Endothelial cell of umbilical vein (primary cell): ENCODE measurements around the gene CSF3. TPM values are rescaled to one million over a fixed set of nuclear protein-coding genes. Genes with fewer than 3 reads are reported as not detected.

Source experiments
- BruUV-seq: library from RNA; stranded (reverse); fragments of 400-500 nt; replicated peaks from 2 replicates; lab custom pipeline; 2021; lab: Mats Ljungman, UMichigan
- CTCF ChIA-PET: fragments of 300-600, 350-600 bp; sonication (Branson Sonifier 250); formaldehyde crosslinking; loops from one replicate; lab custom pipeline; 2021; ENCODE audit warnings: antibody characterized with exemption, inconsistent platforms; lab: Charles Lee
- POLR2A ChIA-PET: fragments of 300-600, 350-600 bp; sonication (Branson Sonifier 250); formaldehyde crosslinking; loops from one replicate; lab custom pipeline; 2021; ENCODE audit warnings: antibody characterized with exemption, inconsistent platforms; lab: Charles Lee
- DNase-seq: peaks from one replicate; pipeline ENCODE4 v3.0.0-alpha.2; 2011; ENCODE audit warnings: low read depth, low spot score
- FAIRE-seq: peaks from 2 replicates; lab custom pipeline; 2011; peaks lifted over from hg19 to GRCh38; lab: Jason Lieb, UNC
- H2AFZ ChIP-seq: 2 replicates; pipeline ENCODE4 v1.6.0; 2012; ENCODE audit warnings: low read depth, low read length, control low read depth, inconsistent platforms
- H3K27ac ChIP-seq: 2 replicates; pipeline ENCODE4 v1.5.1; 2011; ENCODE audit warnings: low read depth, mild to moderate bottlenecking, control low read depth, low read length, moderate library complexity; ENCODE audit not compliant: insufficient read depth
- H3K27me3 ChIP-seq, 2 experiments: 2 replicates each; pipeline versions ENCODE4 v1.6.0 to v1.6.1; 2011; ENCODE audit warnings: low read length in 2 of 2, mixed read lengths in 1 of 2; ENCODE audit not compliant: control insufficient read depth in 2 of 2, insufficient read depth in 2 of 2
- H3K36me3 ChIP-seq, 2 experiments: 2 replicates in 1 of 2; 3 replicates in 1 of 2; pipeline ENCODE4 v1.5.1; 2011; ENCODE audit warnings: low read length in 2 of 2, mild to moderate bottlenecking in 1 of 2, moderate library complexity in 1 of 2; ENCODE audit not compliant: control insufficient read depth in 2 of 2, insufficient read depth in 2 of 2; ENCODE audit errors: extremely low read depth in 1 of 2
- H3K4me1 ChIP-seq: 3 replicates; pipeline ENCODE4 v1.5.1; 2011; ENCODE audit warnings: mild to moderate bottlenecking, low read length; ENCODE audit not compliant: control insufficient read depth, insufficient read depth; ENCODE audit errors: extremely low read depth
- H3K4me2 ChIP-seq: 2 replicates; pipeline ENCODE4 v1.6.1; 2011; ENCODE audit warnings: low read length, control low read depth, mixed read lengths; ENCODE audit not compliant: insufficient read depth
- H3K4me3 ChIP-seq, 3 experiments: fragments of 200-600 bp in 1 of 3; sonication (generic), shearing (Covaris generic) in 1 of 3; replicated peaks in 1 of 3; 2 replicates each; pipeline ENCODE4 v1.5.1; 2011 to 2016; ENCODE audit warnings: control low read depth in 3 of 3, low read length in 3 of 3, mild to moderate bottlenecking in 2 of 3, inconsistent platforms in 1 of 3, low read depth in 1 of 3, moderate library complexity in 1 of 3; ENCODE audit not compliant: insufficient read depth in 1 of 3
- H3K79me2 ChIP-seq: 2 replicates; pipeline ENCODE4 v1.6.0; 2012; ENCODE audit warnings: low read length, inconsistent platforms; ENCODE audit not compliant: control insufficient read depth, insufficient read depth
- H3K9ac ChIP-seq: replicated peaks from 2 replicates; pipeline ENCODE3; 2011; ENCODE audit warnings: low read length, control low read depth; ENCODE audit not compliant: insufficient read depth; ENCODE audit errors: extremely low read depth
- H3K9me1 ChIP-seq: replicated peaks from 3 replicates; pipeline ENCODE4 v1.6.0; 2011; ENCODE audit warnings: mild to moderate bottlenecking, low read length; ENCODE audit not compliant: control insufficient read depth, insufficient read depth; ENCODE audit errors: extremely low read depth
- H3K9me3 ChIP-seq: replicated peaks from 2 replicates; pipeline ENCODE4 v1.5.1; 2012; ENCODE audit warnings: low read length, inconsistent platforms; ENCODE audit not compliant: control insufficient read depth, insufficient read depth
- H4K20me1 ChIP-seq: replicated peaks from 2 replicates; pipeline ENCODE3; 2011; ENCODE audit warnings: mild to moderate bottlenecking, low read length; ENCODE audit not compliant: control insufficient read depth, insufficient read depth; ENCODE audit errors: extremely low read depth
- CTCF ChIP-seq, 2 donors: IDR thresholded peaks; 1 replicate in 1 of 2; 2 replicates in 1 of 2; pipeline ENCODE4 v1.5.1; 2011; ENCODE audit warnings: low read length in 2 of 2, mild to moderate bottlenecking in 2 of 2, moderate library complexity in 2 of 2, control low read depth in 1 of 2, inconsistent platforms in 1 of 2, low read depth in 1 of 2; ENCODE audit not compliant: insufficient read depth in 1 of 2; ENCODE audit errors: extremely low read depth in 1 of 2
- EZH2 ChIP-seq: IDR thresholded peaks from 2 replicates; pipeline ENCODE4 v1.6.1; 2012; ENCODE audit warnings: borderline replicate concordance, low read depth, mild to moderate bottlenecking, moderate library complexity, low read length, inconsistent platforms; ENCODE audit not compliant: severe bottlenecking
- FOS ChIP-seq: IDR thresholded peaks from 2 replicates; pipeline ENCODE4 v1.6.1; 2011; ENCODE audit warnings: mild to moderate bottlenecking, low read length, moderate library complexity, borderline replicate concordance; ENCODE audit not compliant: insufficient read depth
- GATA2 ChIP-seq: IDR thresholded peaks from 2 replicates; pipeline ENCODE4 v1.7.0; 2011; ENCODE audit warnings: low read depth, mild to moderate bottlenecking, moderate library complexity, mixed read lengths, low read length; ENCODE audit not compliant: insufficient read length, insufficient read depth
- JUN ChIP-seq: IDR thresholded peaks from 2 replicates; pipeline ENCODE4 v1.6.1; 2011; ENCODE audit warnings: borderline replicate concordance, low read depth; ENCODE audit not compliant: insufficient read length, insufficient read depth
- MAX ChIP-seq: IDR thresholded peaks from 2 replicates; pipeline ENCODE4 v1.6.1; 2011; ENCODE audit not compliant: insufficient read depth, insufficient read length
- MYC ChIP-seq: IDR thresholded peaks from one replicate; pipeline ENCODE4 v1.6.1; 2011; ENCODE audit warnings: mild to moderate bottlenecking, low read depth, low read length
- POLR2A ChIP-seq: IDR thresholded peaks from 2 replicates; pipeline ENCODE4 v1.6.1; 2012; ENCODE audit warnings: low read depth, mild to moderate bottlenecking, control low read depth, low read length
- POLR2AphosphoS5 ChIP-seq: IDR thresholded peaks from 2 replicates; pipeline ENCODE4 v1.6.1; 2012; ENCODE audit warnings: low read depth, mild to moderate bottlenecking, control low read depth, low read length, moderate library complexity; ENCODE audit not compliant: insufficient read depth
- dilution Hi-C: fragments of 300-500 bp; cut with MboI; formaldehyde crosslinking; loops from one replicate; pipeline ENCODE4 v1.15.0; 2019; ENCODE audit warnings: low sequenced_read_pairs; ENCODE audit not compliant: extremely low pct_ligation_motif_present
- intact Hi-C: fragments of 100-400 bp; cut with micrococcal nuclease; formaldehyde crosslinking; loops from one replicate; pipeline ENCODE4 v1.10.0; 2022
- polyA plus RNA-seq, 4 experiments: library from polyadenylated mRNA; depleted of rRNA in 3 of 4; stranded (reverse) in 3 of 4; unstranded in 1 of 4; fragments of >200 nt; gene quantifications; 2 replicates each; pipeline versions ENCODE4 v1.2.1 to v1.2.3, GENCODE V29; 2011 to 2012; ENCODE audit warnings: missing spikeins in 1 of 4
- total RNA-seq: library from RNA; stranded (reverse); gene quantifications from 2 replicates; pipeline ENCODE4 v1.2.3, GENCODE V29; 2021

Gene CSF3
- total and polyA plus RNA-seq, 2 donors (not counting 3 experiments of a cell fraction or from before 2014, with no cell fraction given) = 1.0 to 2.9 TPM

- POLR2A ChIA-PET = interaction anchor here (0.6 kb wide), 1 partner anchor 50 kb away, joined by 3 read pairs; no protein-coding TSS in a partner anchor
- peak overlapping the region; percentile 48 to 96 (median 86) for H3K4me3 ChIP-seq
- H3K9me1 ChIP-seq = no peaks in the 10 kb centered on the region
- H3K4me2 ChIP-seq = peak overlapping the region; percentile 67
- no peaks in the 10 kb centered on the region for H4K20me1 ChIP-seq
- FAIRE-seq (peak; percentile 18), DNase-seq (no peak)
- dilution Hi-C loops = no loop called here
- intact Hi-C loops = loop anchor here (1.0 to 2.0 kb wide), 2 partner anchors 24 to 48 kb away; no protein-coding TSS in a partner anchor
- no peaks in the 10 kb centered on the region for H3K36me3 ChIP-seq
- peaks cover 0 to 3% of the 10 kb centered on the region in 2 experiments for H3K27me3 ChIP-seq
- CTCF ChIA-PET = interaction anchor here (0.8 to 5.4 kb wide), 12 partner anchors 9 to 128 kb away, joined by 3 to 62 read pairs (median 4); partner anchors contain the start of genes MED24 and NR1D1
- no TSS peak for BruUV-seq
- TF ChIP-seq FOS (no peak), EZH2 (no peak), POLR2A (no peak), MYC (no peak), JUN (no peak), POLR2AphosphoS5 (no peak), GATA2 (no peak), CTCF (IDR thresholded peaks at IDR 0.05; ENCODE audit: extremely low read depth in 1 of 2, insufficient read depth in 1 of 2, low read depth in 1 of 2, low read length in 2 of 2) (no peak), MAX (no peak)
- peaks cover under 1% of the 10 kb centered on the region for H3K79me2 ChIP-seq
- peak overlapping the region; percentile 47 for H2AFZ ChIP-seq
- peaks cover 18% of the 10 kb centered on the region for H3K4me1 ChIP-seq
- no peak overlapping the region for H3K27ac ChIP-seq
- H3K9ac ChIP-seq = peak overlapping the region; percentile 2
- no peaks in the 10 kb centered on the region for H3K9me3 ChIP-seq
Observed at GRCh38 chr17:40063187-40063771, 48.0 kb downstream of the CSF3 start.
